Stimulated activated CD8-positive, alpha-beta memory T cell treated with anti-CD3 and anti-CD28 coated beads, Interleukin-4, amount 100 ng/mL, for 4 hours (primary cell): Measurements from ENCODE around the gene DEFB112.

Experiments
- DNase-seq, 2 donors: peaks; one replicate each; pipeline ENCODE4 v3.0.0-alpha.2; 2020; ENCODE audit warnings: low read depth in 2 of 2, low spot score in 1 of 2

DEFB112 gene

DNA sequence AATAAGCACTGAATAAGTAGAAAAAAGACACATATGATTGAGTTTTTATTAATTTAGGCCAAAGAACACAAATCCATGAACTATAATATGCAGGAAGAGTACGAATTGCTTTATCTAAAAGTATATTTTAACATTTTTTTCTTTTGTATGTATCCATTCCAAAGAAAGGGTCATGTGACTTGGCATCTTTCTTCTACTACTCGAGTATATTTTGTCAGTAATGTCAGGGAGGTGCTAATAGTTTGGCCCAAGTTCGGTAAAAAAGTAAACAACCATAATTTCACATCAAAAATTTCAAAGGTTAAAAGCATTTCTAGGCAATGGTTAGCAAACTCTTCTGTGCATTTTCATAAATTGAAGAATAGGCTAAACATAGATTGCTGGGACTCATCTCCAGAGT lies 46.6 kb downstream of the DEFB112 start:
- no peak for DNase-seq

DNA sequence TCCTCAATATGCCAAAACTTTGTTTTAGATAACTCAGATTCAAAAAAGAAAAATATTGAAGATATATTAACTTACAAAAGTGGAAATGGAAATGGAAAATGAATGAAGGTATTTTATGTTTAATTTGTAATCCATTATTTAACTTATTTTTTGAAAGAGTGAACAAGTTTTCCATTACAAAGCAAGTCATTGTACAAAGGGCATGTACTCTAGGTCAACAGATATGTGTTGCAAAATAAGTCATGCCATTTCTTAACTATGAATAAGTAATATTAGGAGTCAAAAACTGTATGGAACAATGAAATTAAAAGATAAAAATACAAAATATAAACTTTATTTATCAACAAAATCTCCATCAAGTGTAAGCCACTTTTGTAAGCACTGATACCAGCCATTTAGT lies 54.5 kb downstream of the DEFB112 start:
- no peak for DNase-seq
